ENCODE measurements around the gene TNFRSF18.
A peak's percentile ranks its signal among the peaks of the same experiment; 100 is the strongest.

Gene TNFRSF18

DNA sequence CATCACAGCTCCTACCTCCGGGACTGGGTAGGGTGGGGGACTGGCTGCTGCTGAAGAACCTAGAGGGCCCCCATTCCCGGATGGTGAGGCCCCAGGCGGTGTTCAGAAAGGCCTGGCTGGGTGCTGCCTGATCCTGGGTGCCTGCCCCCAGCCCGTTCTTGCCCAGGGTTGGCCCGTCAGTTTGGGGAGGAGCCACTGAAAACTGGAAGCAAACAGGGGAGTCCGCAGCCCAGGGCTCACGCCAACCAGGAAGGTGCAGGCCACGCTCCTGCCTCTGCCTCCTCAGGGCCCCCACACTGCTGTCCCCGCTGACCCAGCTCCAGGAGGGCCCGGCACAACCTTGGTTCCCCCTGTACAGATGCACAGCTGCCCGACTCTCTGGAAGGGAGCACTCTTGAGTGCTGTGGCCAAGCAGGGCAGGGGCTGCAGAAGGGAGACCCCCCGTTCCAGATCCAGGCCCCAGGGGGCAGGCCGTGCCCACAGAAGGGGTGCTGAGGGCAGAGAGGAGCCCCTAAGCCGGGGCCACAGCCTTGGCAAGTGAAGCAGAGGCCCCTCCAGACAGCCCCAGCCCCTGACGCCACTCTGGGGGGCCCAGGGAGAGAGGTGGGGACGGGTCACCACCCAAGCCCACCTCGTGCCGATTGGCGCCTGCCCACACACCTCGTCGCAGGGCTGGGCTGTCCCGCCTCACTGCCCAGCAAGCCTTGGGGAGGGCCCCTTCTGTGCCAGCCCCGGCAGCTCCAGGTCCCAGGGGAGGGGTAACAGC lies 34.6 kb upstream of the TNFRSF18 start:
- DNase-seq (ENCODE audit: low read depth in 2 of 2): no peak

DNA sequence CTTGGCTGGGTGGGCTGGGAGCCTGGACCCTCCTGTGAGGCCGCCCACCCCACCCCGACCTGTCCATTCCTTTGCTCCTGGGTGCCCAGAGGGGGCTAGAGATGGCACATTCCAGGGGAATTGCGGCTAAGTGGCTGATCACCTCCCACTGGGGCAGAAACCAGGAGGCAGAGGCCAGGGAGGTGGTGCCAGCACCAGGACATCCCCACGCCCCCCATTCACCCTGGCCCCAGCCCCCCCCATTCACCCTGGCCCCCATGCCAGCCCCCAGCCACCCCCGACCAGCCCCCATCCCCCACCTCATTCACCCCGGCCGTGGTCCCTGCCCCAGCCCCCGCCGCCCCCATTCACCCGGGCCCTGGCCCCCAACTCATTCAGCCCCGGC lies 33.9 kb upstream of the TNFRSF18 start:
- DNase-seq (ENCODE audit: low read depth in 2 of 2): no peak

DNA sequence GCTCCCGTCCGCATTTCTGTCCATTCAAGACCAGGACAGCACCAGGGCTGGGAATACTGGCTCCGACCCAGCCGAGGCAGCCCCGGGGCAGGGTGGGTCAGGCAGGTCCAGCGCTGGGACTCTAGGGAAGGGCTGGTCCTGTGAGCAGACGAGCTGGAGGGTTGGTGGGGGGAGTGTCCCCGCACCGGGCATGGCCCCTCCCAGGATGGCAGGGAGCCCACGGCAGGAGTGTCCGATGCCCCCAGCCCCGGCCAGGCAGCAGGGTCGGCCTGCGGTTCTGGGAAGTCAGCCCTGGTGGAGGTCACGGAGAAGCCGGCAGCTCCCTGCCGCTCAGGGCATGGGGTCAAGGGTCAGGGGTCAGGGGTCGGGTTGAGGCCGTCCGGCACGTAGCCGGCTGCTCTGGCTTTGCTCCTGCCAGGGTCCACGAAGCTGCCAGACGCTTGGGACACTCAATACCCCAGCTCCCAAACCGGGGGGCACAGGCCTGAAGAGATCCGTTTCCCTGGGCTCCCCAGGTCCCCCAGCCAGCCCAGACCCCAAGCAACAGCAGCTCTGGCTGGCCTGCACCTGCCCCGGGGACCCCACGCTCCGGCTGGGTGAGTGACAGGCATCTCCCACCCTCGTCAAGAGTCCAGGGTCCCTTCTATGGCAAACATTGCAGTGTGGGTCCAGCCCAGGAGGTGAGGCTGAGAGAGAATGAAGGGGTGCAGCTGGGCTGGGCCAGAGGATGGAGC lies 33.4 kb upstream of the TNFRSF18 start:
- DNase-seq (ENCODE audit: low read depth in 2 of 2): no peak

DNA sequence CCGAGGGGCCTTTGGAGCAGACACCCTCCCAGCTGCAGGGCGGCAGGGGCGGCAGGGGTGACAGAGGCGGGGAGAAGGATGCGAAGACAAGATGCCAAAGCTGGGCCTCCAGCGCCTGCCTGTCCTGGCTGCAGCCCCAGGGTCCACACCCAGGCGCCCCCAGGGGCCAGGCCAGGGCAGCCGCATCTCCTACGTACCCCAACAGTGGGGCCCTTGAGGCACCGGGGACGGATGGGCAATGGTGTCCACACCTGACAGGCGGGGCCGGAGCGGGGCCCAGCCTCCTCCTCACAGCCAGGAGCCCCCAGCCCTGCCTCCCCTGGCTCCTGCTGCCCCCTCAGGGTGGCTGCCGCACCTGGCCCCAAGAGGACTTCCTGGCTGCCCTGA lies 32.8 kb upstream of the TNFRSF18 start:
- DNase-seq (ENCODE audit: low read depth in 2 of 2): no peak

DNA sequence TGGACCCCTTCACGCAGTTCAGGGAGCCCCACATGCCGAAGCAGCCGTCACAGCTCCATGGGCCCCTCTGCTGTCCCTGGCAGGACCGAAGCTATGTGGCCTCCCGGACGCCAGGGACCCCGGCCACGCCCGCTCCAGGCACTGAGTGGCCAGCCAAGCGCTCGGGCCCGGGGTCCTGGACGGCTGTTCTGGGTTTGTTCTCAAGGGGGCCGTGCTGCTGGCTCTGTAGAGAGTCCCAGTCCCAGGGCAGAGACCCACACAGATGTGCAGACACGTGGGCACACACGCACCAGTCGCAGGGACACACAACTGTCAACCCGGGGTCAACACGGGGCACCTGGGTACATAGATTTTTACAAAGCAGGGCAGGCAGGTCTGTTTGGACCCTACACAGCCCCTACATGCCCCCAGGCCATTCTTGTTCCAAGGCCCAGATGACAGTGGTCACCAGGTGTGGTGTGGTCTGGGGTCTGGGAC lies 32.3 kb upstream of the TNFRSF18 start:
- no peak for DNase-seq (ENCODE audit: low read depth in 2 of 2)

DNA sequence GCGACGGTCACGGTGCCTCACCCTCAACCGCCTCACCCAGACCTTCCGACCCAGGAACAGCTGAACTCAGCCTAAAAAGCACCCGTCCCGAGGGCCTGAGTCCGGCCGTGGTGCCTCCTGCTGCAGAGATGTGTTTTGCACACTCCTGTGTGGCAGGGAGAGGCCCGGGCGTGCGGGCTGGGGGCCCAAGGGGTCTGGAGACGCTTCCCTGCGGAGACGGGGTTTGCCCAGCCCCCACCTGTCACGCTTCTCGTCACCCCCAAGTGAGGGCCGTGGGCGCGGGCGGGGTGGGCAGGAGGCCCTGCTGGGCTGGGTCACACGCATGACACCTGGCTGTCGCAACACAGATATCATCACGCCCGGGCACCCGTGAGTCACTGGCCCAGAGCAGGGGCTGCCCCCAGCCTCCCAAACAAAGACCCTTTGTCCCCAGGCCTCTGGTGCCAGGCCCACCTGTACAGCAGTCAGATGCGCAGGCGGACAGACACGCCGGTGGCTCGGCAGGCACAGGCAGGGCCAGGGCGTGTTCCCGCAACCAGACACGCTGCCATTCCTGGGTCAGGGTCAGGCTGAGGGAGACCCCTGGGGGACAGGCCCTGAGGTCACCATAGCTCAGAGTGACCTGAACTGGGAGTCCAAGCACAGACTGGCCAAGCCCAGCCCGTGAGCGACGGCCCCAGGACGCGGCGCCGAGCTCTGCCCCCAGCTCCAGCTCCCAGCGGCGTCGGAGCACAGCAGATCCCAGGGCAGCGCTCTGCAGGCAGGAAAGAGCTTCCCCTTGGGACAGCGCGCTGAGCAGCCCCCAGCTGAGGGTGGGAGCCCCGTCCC lies 31.7 kb upstream of the TNFRSF18 start:
- no peak for DNase-seq (ENCODE audit: low read depth in 2 of 2)

DNA sequence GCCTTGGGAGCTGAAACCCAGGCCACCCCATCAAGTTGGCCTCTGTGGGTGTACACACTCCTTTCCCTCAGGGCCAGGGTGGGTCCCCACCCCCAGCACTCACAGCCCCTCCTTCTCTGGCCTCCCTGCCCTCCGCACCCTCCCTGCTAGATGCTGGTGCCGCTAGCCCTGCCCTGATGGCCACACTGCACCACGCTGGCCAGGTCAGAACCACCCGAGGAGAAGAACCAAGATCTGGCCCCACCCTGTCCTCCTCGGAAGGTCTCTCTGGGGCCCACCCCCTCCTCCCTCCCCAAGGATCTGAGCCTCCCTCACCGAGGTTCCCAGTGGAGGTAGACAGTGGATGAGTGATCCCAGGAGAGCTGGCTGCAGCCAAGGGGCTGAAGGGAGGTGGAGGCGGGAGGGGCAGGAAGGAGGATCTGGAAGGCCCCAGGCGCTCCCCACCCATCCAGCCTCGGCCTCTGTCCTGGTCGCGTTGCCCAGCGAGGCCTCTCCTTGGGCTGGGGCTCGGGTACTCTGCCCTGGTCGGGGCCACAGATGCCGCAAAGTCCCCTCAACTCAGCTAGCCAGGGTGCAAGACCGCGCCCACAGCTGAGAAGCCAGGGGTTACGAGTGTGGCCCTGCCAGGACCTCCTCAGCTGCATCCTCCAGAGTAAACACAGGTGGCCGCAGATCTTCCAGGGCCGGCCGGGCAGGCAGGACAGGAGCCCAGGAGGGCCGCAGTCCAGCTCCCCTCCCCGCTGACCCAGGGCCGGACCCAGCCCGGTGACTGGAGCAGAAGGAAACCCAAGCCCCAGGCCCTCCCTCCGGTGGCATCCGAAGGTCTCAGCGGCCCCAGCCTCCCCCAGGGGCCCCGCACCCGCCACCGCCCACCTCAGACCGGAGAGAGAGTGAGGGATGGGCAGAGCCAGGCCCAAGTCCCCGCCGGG lies 30.8 kb upstream of the TNFRSF18 start:
- DNase-seq (ENCODE audit: low read depth in 2 of 2): no peak

DNA sequence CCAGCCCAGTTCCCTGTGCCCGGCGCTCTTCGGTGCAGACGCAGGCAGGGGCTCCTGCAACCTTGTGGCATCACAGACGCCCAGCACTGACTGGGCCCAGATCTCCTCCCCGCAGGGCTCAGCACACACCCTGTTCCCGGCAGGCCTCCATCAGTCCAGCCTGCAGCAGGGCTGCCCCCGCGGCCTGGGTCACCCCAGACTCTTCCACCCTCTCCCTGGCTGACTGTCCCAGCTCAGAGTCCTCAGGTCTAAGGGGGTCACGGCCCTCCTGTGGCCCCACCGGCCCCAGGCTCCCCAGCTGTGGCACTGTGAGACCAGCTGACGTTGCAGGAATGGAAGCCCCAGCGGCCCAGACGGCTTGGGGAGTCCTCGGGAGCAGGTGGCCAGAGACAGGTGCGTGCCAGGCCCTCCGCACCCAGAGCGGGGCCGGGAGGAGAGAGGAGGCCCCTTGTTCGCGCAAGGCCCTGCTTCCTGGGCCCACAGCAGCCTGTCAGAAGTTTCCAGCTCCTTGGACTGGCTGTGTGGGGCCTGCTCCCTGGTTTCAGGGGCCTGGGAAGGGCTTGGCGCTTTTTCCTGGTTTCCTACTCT lies 29.9 kb upstream of the TNFRSF18 start:
- no peak for DNase-seq (ENCODE audit: low read depth in 2 of 2)

DNA sequence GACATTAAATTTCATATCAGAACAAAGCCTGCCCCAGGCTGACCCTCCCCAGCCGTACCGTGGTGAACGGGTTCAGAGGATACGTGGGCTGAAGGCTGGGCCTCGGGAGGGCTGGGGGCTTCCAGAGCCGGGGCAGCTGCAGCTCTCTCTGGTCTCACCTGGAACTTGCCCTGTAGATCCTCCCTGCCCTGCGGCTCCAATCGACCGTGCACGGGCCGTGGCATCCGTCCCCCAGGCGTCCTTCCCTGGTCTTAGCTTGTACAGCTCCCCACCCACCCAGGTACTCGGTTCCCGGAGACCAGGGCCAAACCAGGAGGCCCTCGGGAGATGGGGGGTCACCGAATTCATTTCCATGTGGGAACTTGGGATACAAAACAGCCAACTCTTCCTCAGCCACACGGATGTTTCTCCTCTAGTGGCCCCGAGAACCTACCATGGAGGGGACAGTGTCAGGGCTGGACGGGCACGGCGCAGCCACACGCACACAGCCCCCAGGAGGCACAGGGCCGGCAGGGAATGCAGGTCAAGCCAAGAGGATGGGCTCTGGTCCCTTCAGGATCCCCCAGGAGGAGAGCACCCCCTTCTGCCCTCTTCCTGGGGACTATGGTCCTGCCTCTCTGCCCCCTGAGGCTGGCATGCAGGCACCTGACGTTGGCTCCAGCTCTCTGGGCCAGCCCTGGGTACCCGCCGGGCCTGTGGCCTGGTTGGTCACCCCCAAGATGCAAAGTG lies 28.8 kb upstream of the TNFRSF18 start:
- DNase-seq (ENCODE audit: low read depth in 2 of 2): no peak

DNA sequence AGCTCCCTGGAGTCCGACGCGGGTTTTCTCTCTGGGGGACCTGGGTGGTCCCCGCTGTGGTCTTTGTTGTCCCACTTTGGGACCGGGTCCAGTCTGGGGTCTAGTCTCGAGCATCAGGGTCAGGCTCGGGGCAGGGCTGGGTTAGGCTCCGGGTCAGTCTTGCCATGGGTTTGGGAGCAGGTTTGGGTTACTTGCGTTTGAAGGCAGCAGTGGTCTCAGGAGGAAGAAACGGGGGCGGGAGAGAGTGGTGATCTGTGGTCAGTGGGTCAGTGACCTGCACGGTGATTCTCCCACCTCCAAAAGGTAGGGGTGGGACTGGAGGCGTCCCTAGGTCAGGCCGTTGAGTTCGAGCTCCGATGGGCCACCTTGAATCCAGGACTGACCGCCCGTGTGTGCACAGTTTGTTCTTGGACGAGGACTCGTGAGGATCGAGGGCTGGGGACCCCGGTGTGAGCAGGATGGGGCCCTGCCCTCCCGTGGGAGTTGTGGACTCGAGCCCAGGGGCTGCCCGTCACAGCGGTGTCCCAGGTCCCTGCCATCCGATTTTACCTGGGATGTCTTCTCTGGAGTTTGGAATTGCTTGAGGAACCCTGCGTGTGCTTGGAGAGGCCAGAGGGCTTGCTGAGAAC lies 27.9 kb upstream of the TNFRSF18 start:
- DNase-seq (ENCODE audit: low read depth in 2 of 2): no peak

DNA sequence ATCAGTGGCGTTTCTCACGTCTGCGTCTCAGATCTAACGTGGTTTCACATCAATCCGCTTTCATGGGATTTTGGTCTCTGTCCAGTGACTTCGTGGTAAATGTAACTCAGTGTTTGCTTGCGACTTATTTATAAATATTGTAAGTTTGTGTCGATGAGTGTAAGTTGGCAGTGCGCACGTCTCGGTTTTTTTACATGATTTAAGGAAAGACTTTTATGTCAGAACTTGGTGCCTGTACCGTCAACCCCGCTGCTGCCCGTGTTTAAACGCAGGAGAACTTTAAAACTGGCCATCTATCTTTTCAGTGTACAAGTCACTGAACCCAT lies 27.1 kb upstream of the TNFRSF18 start:
- DNase-seq (ENCODE audit: low read depth in 2 of 2): no peak

DNA sequence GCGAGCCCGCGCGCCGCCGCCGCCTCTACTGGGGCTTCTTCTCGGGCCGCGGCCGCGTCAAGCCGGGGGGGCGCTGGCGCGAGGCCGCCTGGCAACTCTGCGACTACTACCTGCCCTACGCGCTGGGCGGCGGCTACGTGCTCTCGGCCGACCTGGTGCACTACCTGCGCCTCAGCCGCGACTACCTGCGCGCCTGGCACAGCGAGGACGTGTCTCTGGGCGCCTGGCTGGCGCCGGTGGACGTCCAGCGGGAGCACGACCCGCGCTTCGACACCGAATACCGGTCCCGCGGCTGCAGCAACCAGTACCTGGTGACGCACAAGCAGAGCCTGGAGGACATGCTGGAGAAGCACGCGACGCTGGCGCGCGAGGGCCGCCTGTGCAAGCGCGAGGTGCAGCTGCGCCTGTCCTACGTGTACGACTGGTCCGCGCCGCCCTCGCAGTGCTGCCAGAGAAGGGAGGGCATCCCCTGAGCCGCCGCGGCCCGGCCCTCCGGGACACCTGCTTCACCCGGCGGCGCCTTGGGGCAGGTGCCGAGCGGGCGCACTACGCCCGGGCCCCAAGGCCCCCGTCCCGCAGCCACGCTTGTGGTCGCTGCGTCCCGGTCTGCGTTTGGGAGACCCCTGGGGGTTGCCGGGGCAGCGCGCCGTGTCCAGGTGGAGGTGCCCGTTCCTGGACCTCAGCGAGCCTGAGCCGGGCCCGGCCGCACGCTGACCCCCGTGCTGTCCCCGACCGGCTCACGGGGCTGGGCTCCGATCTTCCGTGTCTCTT lies 26.6 kb upstream of the TNFRSF18 start:
- no peak for DNase-seq (ENCODE audit: low read depth in 2 of 2)

DNA sequence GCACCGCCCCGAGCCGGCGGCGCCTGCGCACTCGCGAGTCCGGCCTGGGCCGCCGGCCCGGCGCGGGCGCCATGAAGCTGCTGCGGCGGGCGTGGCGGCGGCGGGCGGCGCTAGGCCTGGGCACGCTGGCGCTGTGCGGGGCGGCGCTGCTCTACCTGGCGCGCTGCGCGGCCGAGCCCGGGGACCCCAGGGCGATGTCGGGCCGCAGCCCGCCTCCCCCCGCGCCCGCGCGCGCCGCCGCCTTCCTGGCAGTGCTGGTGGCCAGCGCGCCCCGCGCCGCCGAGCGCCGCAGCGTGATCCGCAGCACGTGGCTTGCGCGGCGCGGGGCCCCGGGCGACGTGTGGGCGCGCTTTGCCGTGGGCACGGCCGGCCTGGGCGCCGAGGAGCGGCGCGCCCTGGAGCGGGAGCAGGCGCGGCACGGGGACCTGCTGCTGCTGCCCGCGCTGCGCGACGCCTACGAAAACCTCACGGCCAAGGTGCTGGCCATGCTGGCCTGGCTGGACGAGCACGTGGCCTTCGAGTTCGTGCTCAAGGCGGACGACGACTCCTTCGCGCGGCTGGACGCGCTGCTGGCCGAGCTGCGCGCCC lies 25.9 kb upstream of the TNFRSF18 start, which contains the start of gene B3GALT6:
Gene B3GALT6 (plus strand): TSS at position 30 of the 588 bp plus-strand sequence. CDS start 42 bp downstream, at position 72.
- no peak for DNase-seq (ENCODE audit: low read depth in 2 of 2)

DNA sequence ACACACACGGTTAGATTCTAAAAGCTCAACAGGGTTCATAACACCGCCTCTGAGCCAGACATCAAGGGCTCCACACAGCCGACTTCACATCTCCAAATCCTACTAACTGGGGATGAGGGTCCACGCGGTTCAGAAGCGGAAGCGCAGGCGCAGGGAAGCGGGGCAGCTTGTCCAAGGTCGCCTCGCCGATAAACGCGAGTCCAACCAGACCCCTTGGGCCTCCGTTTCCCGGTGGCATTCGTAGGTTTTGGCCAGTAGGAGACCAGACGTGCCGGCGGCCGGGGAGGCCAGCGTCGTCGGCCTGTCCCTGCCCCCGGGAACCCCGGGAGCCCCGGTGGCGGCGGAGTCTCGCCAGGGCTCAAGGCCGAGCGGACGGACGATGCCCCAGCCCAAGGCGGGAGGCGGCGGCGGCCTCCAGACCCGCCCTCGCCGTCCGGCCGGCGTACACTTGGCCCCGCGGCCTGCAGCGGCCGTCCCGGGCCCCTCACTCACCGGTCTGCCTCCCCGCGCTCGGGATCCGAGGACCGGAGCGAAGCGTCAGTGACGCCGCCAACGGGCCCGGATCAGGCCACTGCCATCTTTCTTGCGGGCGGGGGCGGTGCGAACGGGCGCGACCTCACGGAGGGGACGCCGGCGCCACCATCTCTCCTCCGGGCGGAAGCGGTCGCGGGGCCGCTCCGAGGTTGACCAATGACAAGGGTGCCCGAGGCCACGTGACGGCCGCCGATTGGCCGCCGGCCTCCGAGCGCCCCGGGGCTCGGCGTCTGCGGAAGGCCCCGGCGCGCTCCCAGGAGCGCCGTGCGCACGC lies 25.2 kb upstream of the TNFRSF18 start, which contains the start of gene SDF4:
Gene SDF4 (minus strand): TSS at position 602 of the 808 bp plus-strand sequence. CDS start 3,229 bp downstream, outside the sequence.
- peak; percentile 93 to 95 for DNase-seq (ENCODE audit: low read depth in 2 of 2)

DNA sequence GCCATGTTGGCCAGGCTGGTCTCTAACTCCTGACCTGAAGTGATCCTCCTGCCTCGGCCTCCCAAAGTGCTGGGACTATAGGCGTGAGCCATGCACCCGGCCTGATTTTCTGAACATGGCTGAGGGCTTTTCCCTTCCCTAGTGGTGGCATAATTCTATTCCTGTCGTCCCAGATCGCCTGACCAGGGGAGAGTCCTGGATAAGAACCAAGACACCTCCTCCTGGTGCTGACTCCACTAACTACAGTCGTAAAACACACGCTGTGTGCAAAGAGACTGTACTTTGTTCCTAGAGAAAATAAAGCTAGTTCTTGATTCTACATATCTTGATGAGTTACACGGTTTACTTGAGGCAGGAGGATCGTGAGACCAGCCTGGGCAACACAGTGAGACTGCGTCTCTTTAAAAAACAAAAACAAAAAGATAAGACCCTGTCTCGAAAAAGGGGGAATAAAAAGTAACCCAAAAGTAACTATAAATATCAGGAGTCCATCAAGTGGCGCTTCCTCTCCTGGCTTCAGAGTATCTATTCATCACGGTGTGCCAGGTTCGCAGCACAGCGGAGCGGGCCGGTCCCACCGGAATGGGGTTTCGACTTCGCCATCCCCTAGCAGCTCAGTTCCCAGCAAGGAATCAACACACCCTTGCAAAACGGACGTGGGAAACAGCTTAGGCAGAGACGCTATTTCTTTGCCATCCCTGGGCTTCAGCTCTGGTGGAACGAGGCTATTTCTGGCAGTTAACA lies 24.4 kb upstream of the TNFRSF18 start:
- DNase-seq (ENCODE audit: low read depth in 2 of 2): no peak

DNA sequence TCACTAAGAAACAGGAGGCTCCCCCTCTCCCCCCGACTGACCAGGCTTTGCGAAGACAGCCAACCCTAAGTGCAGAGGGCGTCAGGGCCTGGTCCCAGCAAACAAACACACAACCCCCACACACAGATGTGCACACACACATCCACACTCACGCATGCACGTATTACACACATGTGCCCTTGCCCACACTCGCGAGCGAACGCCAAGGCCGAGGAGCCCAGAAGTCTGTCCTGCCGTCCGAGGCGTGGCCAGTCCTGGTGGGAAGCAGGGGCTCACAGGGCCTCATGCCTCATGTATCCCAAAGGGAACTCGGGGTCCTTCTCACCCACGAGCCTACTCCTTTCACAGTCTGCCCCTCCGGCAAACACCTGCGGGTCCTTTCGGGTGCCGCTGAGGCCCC lies 23.4 kb upstream of the TNFRSF18 start:
- no peak for DNase-seq (ENCODE audit: low read depth in 2 of 2)

All from stimulated activated CD8-positive, alpha-beta memory T cell treated with anti-CD3 and anti-CD28 coated beads, Interleukin-2, amount 100 ng/mL, for 1 hour (primary cell).